22Rv1 (cell line): ENCODE results near the gene ATXN10.

ENCODE experiments used
- H3K27ac ChIP-seq: fragments of 450-650 bp; 2 replicates; pipeline ENCODE4 v1.5.1; 2017
- ZFX ChIP-seq: fragments of 450-650 bp; IDR thresholded peaks from 2 replicates; pipeline ENCODE4 v1.6.1; 2017; ENCODE audit warnings: antibody characterized with exemption, borderline replicate concordance
- TF ChIP-seq, protein P1 (sequence below): fragments of 450-650 bp; IDR thresholded peaks from 2 replicates; pipeline ENCODE4 v1.5.1; 2017; ENCODE audit warnings: mild to moderate bottlenecking

Gene ATXN10

DNA sequence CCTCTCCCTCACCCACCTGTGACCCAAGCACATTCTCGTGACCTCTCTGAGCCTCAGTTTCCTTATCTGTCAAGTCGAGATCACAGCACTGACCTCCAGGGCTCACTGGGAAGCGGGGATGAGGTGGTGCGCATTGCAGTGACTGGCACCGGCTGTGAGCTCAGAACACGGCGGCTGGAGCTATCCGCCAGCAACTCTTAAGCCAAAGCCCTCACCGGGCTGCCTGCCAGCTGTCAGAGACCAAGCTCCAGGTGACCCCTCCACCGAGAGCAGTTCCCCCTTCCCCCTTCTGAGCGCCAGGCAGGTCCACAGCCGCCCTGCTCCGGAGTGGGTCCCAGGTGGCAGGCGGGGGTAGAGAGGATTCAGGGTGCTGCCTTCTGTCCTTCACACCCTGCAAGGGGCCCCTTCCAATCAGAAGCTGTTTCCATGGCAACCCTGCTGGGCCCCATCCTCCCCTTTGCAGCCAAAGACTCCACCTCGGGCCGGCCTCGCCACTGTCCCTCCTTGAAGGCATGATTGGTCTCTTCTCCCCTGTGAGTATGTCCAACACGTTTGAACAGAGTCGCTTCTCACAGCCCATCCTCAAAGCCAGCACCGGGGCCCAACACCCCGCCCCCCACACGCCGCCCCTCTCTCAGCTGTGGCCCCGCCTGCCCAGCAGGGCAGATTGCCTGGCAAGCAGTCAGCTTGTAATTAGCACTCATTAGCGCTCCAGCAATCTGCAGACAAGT lies 206.6 kb downstream of the ATXN10 start:
- TF ChIP-seq, protein P1, sequence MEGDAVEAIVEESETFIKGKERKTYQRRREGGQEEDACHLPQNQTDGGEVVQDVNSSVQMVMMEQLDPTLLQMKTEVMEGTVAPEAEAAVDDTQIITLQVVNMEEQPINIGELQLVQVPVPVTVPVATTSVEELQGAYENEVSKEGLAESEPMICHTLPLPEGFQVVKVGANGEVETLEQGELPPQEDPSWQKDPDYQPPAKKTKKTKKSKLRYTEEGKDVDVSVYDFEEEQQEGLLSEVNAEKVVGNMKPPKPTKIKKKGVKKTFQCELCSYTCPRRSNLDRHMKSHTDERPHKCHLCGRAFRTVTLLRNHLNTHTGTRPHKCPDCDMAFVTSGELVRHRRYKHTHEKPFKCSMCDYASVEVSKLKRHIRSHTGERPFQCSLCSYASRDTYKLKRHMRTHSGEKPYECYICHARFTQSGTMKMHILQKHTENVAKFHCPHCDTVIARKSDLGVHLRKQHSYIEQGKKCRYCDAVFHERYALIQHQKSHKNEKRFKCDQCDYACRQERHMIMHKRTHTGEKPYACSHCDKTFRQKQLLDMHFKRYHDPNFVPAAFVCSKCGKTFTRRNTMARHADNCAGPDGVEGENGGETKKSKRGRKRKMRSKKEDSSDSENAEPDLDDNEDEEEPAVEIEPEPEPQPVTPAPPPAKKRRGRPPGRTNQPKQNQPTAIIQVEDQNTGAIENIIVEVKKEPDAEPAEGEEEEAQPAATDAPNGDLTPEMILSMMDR = no peak
- no peak for TF ChIP-seq ZFX
- H3K27ac ChIP-seq = no peak overlapping the region

- no peak overlapping the region for H3K27ac ChIP-seq
- TF ChIP-seq ZFX = no peak
- TF ChIP-seq, protein P1 = no peak
These were observed 207.4 kb downstream of the ATXN10 start for GRCh38 chr22:45878901-45879551.

GRCh38 chr22:45879552-45879949 lies 207.9 kb downstream of the ATXN10 start:
- H3K27ac ChIP-seq = no peak overlapping the region

GRCh38 chr22:45880091-45880715 lies 208.6 kb downstream of the ATXN10 start:
- TF ChIP-seq, protein P1 = no peak
- no peak for TF ChIP-seq ZFX
- no peak overlapping the region for H3K27ac ChIP-seq

More at GRCh38 chr22:45879552-45879949, 207.9 kb downstream of the ATXN10 start:
- TF ChIP-seq ZFX = no peak
- TF ChIP-seq, protein P1 = no peak

DNA sequence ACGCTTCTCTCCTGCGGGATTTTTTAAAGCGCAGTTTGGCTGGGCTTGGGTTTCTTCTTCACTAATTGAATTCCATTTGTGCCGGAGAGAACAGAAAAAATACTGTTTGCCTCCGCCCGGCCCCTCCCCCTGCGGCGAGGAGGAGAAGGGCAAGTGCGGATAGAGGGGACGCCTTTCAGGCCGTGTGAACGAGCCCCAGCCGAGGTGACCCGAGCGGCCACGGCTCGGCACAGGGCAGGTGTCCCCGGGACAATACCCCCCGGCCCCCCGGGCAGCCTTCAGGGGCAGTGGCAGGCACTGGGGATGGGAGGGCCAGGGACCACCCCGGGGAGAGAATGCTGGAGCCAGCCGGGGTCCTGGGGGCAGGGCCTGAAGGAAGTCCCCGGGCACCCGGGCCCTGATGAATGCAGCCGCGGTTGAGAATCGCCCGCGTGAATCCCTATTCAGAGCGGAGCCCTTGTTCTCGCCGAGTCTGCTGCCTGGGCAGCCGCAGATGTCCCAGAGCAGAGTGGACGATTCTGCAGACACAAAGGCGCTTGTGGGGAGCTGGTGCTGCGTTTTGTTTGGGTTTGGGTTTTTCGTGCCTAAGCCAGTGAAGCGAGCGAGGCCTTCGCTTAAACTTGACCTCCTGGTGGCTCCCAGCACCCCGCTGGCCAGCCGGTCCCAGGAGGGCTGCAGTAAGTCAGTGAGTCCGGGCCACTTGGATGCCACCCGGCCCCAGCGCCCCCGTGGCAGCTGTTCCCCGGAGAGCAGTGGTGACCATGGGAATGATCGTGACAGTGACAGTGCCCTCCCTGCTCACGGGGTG lies 209.3 kb downstream of the ATXN10 start:
- no peak overlapping the region for H3K27ac ChIP-seq
- TF ChIP-seq, protein P1 = no peak
- TF ChIP-seq ZFX = no peak

GRCh38 chr22:45881524-45881875 lies 209.9 kb downstream of the ATXN10 start:
- TF ChIP-seq, protein P1 = no peak
- no peak for TF ChIP-seq ZFX
- no peak overlapping the region for H3K27ac ChIP-seq
